HG03521 (cell line): Measurements from ENCODE around the gene TMOD1.
"Not testable (repeated sequence)": the region's sequence is repeated elsewhere in the genome, so short reads cannot be mapped to it uniquely, and the experiment has no call there.

Experiments used
- ATAC-seq: cut with Tn5 transposase; IDR thresholded peaks from one replicate; pipeline ENCODE4 v1.9.1; 2021; ENCODE audit warnings: mild to moderate bottlenecking, moderate library complexity; ENCODE audit not compliant: unreplicated experiment

The TMOD1 gene

GRCh38 chr9:97563458-97564135 lies 62.1 kb downstream of the TMOD1 start:
- no peak for ATAC-seq

GRCh38 chr9:97564291-97565175 lies 63.1 kb downstream of the TMOD1 start:
- ATAC-seq, result no peak

- ATAC-seq, result no peak
Observed at GRCh38 chr9:97565262-97565661, 63.8 kb downstream of the TMOD1 start.

GRCh38 chr9:97567182-97567893 lies 65.9 kb downstream of the TMOD1 start:
- no peak for ATAC-seq

DNA sequence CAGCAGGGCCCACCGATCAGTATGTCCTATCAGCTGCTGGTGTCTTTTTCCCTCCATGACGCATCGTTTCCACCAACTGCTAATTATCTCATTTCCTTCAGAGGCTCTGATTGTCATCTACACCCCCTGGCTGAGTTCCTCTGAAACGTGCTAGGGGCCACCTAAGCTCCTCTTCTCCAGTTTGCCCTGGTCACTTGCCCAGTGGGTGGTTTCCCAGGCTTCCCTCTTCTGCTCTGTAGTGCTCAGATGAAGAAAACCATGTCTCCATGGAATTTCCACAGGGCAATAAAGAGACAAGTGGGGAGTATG lies 66.4 kb downstream of the TMOD1 start:
- no peak for ATAC-seq

GRCh38 chr9:97568461-97569275 lies 67.2 kb downstream of the TMOD1 start:
- ATAC-seq, result no peak

GRCh38 chr9:97570899-97571298 lies 69.4 kb downstream of the TMOD1 start:
- no peak for ATAC-seq

- no peak for ATAC-seq
Observed at GRCh38 chr9:97571664-97572063, 70.2 kb downstream of the TMOD1 start.

DNA sequence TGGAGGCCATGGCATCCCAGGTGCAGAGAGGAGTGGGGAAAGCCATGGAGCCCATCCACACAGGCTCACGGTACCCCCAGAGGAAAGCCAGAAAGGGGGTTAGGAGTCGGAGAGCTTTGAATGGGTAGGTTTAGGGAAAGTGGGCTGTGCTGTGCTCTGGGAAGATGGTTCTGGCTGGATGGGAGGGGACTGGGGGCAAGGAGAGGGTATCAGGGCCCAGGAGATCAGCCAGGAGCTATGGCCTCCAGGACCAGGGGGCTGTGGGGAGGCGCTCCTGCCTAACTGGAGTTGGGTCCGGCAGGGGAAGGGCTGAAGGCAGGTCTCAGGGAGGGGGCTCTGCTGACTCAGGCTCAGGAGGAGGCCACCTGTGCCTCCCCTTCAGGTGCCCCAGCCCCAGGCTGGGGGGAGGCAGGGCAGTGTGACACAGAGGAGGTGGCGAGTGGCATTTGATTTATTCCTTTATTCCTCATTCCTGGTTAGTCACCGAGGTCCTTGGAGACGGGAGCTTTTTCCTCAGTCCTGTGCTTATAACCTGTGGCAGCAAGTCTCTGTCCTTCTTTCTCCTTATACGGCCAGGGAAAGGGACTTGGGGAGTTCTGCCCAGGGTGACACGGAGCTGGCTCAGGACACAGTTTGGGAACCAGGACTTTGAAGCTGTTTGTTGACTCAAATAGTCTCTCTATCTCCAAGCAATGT lies 70.9 kb downstream of the TMOD1 start:
- ATAC-seq, result no peak

- no peak for ATAC-seq
Observed at GRCh38 chr9:97572892-97573365, 71.5 kb downstream of the TMOD1 start.

GRCh38 chr9:97573482-97574073 lies 72.1 kb downstream of the TMOD1 start:
- no peak for ATAC-seq

DNA sequence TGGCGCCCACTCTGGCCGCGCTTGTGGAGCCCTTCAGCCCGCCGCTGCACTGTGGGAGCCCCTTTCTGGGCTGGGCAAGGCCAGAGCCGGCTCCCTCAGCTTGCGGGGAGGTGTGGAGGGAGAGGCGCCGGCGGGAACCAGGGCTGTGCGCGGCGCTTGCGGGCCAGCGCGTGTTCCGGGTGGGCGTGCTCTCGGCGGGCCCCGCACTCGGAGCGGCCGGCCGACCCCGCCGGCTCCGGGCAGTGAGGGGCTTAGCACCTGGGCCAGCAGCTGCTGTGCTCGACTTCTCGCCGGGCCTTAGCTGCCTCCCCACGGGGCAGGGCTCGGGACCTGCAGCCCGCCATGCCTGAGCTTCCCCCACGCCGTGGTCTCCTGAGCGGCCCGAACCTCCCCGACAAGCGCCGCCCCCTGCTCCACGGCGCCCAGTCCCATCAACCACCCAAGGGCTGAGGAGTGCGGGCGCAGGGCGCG lies 72.7 kb downstream of the TMOD1 start:
- ATAC-seq, result not testable (repeated sequence)

GRCh38 chr9:97574921-97575672 lies 73.6 kb downstream of the TMOD1 start:
- ATAC-seq, result not testable (repeated sequence)

DNA sequence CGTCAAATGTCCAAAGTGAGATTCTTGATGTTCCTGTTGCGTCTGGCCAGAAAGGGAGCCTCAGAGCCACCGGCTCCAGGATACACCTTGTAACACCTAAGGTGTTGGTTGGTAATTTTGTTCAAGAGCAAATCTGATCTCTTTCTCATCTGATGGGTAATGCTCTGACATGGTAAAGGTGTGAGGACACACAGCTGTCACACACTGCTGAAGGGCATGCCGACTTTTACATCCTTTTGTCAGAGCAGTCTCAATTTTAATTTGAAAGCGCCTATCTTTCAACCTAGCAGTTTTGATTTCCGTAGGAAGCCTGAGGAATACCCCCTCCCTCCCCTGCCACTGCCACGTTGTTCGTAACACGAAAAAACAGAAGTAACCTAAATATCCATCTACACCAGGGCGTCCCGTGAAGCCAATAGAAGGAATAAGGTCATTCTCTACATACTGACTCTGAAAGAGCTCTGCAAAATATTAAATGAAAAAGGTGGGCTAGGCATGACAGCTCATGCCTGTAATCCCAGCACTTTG lies 74.3 kb downstream of the TMOD1 start:
- no peak for ATAC-seq

GRCh38 chr9:97577051-97577450 lies 75.6 kb downstream of the TMOD1 start:
- no peak for ATAC-seq

DNA sequence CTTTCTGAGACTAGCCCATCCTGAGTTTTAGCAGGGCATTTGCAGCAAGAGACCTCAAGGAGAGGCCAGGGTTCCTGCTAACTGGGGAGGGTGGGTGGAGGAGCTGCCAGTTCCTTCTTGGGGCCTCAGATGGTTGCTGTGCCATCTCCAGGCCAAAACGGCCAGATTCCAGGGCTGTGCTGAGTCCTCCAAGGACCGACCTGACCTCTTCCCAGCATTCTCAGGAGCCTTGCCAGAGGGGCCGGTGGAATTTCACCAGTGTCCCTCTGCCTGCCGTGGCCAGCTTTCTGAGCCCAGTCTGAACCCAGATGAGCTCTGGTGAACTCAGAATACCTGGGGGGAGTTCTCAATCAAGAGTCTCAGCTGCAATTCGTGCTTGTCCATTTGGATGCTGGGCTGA lies 77.4 kb downstream of the TMOD1 start:
- no peak for ATAC-seq

DNA sequence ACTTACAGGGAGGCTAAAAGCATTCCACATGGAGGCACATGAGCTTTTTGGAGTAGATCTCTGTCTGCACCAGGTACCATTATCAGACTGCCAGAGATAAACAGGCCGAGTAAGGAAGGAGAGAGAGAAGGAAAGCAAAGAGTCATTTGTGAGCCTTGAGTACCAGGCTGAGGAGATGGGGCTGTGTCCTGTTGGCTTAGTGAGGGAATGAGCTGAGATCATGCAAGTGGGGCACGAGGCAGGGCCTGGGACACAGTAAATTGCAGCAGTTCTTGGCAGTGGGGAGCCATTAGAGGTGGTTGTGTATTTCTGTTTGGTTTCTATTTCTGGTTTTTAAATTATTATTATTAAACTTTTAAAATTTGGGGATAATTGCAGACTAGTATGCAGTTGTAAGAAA lies 78.4 kb downstream of the TMOD1 start:
- ATAC-seq, result no peak

- ATAC-seq, result not testable (repeated sequence)
Observed at GRCh38 chr9:97581590-97581989, 80.1 kb downstream of the TMOD1 start.

- ATAC-seq, result not testable (repeated sequence)
Observed at GRCh38 chr9:97584778-97585177, 83.3 kb downstream of the TMOD1 start.
